Stimulated activated CD8-positive, alpha-beta memory T cell treated with anti-CD3 and anti-CD28 coated beads, Interleukin-2, amount 100 ng/mL, for 48 hours (primary cell): ENCODE measurements around the gene OR10A4.
"Not testable (repeated sequence)": the region's sequence is repeated elsewhere in the genome, so short reads cannot be mapped to it uniquely, and the experiment has no call there.

ENCODE experiments used
- DNase-seq, 2 donors: peaks; one replicate each; pipeline ENCODE4 v3.0.0-alpha.2; 2020; ENCODE audit warnings: low read depth in 2 of 2

Gene OR10A4

GRCh38 chr11:6895010-6895409 lies 18.6 kb downstream of the OR10A4 start:
- DNase-seq = no peak

GRCh38 chr11:6898911-6899310 lies 22.5 kb downstream of the OR10A4 start:
- DNase-seq = no peak

GRCh38 chr11:6900327-6900999 lies 24.0 kb downstream of the OR10A4 start:
- DNase-seq = no peak

- not testable (repeated sequence) for DNase-seq
Observed at GRCh38 chr11:6904804-6905203, 28.4 kb downstream of the OR10A4 start.

GRCh38 chr11:6911378-6911777 lies 35.0 kb downstream of the OR10A4 start:
- no peak for DNase-seq

GRCh38 chr11:6911948-6912347 lies 35.5 kb downstream of the OR10A4 start:
- DNase-seq = no peak

- no peak for DNase-seq
Observed at GRCh38 chr11:6919698-6920097, 43.3 kb downstream of the OR10A4 start.

- no peak for DNase-seq
Observed at GRCh38 chr11:6920702-6921101, 44.3 kb downstream of the OR10A4 start, which contains the start of gene OR2D3. Gene OR2D3 (plus strand): TSS chr11:6921002. CDS start chr11:6921002, 0 bp downstream.

- no peak for DNase-seq
Observed at GRCh38 chr11:6925007-6925577, 48.7 kb downstream of the OR10A4 start.

- DNase-seq = no peak
Observed at GRCh38 chr11:6925636-6926207, 49.3 kb downstream of the OR10A4 start.

- DNase-seq = peak; percentile 21 to 47
Observed at GRCh38 chr11:6926208-6927029, 50.0 kb downstream of the OR10A4 start, which contains the start of gene ZNF215. Gene ZNF215 (plus strand): TSS chr11:6926426. CDS start chr11:6932273, 5,847 bp downstream.

GRCh38 chr11:6927030-6927617 lies 50.7 kb downstream of the OR10A4 start:
- DNase-seq = no peak
